NCI-H1092 (cell line): ENCODE measurements around the gene DIP2A.

ENCODE experiments used
- DNase-seq: peaks from one replicate; lab custom pipeline; 2025; lab: John Stamatoyannopoulos, UW

DIP2A gene, protein sequence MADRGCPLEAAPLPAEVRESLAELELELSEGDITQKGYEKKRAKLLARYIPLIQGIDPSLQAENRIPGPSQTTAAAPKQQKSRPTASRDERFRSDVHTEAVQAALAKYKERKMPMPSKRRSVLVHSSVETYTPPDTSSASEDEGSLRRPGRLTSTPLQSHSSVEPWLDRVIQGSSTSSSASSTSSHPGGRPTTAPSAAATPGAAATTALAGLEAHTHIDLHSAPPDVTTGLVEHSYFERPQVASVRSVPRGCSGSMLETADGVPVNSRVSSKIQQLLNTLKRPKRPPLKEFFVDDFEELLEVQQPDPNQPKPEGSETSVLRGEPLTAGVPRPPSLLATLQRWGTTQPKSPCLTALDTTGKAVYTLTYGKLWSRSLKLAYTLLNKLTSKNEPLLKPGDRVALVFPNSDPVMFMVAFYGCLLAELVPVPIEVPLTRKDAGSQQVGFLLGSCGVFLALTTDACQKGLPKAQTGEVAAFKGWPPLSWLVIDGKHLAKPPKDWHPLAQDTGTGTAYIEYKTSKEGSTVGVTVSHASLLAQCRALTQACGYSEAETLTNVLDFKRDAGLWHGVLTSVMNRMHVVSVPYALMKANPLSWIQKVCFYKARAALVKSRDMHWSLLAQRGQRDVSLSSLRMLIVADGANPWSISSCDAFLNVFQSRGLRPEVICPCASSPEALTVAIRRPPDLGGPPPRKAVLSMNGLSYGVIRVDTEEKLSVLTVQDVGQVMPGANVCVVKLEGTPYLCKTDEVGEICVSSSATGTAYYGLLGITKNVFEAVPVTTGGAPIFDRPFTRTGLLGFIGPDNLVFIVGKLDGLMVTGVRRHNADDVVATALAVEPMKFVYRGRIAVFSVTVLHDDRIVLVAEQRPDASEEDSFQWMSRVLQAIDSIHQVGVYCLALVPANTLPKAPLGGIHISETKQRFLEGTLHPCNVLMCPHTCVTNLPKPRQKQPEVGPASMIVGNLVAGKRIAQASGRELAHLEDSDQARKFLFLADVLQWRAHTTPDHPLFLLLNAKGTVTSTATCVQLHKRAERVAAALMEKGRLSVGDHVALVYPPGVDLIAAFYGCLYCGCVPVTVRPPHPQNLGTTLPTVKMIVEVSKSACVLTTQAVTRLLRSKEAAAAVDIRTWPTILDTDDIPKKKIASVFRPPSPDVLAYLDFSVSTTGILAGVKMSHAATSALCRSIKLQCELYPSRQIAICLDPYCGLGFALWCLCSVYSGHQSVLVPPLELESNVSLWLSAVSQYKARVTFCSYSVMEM (N-terminal part only)

DNA sequence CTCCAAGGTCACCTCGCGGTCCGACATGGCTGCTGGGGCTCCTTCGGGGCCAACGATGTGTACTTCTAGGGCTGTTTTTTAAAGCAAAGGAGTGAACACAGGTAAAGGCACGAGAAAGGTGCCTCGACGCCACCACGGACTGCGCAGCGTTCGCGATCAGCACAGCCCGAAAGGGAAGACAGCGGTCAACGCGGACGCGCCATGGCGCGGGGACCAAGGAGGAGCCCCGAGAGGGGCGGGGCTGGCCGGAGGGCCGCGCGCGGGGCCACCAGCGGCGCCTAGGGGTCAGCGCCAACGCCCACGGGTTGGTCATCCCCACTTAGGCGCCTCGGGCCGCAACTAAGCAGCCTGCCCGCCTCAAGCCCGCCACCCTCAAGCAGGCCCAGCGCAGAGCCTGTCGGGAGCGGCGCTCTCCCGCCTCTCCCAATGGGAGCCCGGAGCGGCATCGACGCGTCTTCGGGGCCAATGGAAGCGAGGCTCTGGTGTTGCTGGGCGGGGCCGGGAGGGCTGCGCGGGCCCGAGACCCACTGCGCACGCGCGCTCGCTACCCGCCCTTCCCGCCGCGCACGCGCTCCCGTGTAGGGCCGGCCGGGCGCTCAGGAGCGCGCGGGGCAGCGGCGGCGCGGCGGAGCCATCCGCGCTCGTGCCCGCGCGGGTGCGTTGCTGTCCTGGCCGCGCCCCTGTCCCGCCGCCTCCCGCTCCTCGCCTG lies at the start of gene DIP2A:
Gene DIP2A, plus strand, starts transcription at position 577 of the 709 bp plus-strand sequence. CDS start 241 bp downstream, outside the sequence.
- peak; percentile 95 for DNase-seq

- no peak for DNase-seq
Measured at GRCh38 chr21:46409641-46410406, 48.9 kb upstream of the DIP2A start.

GRCh38 chr21:46410516-46410915 lies 48.2 kb upstream of the DIP2A start:
- DNase-seq = no peak

DNA sequence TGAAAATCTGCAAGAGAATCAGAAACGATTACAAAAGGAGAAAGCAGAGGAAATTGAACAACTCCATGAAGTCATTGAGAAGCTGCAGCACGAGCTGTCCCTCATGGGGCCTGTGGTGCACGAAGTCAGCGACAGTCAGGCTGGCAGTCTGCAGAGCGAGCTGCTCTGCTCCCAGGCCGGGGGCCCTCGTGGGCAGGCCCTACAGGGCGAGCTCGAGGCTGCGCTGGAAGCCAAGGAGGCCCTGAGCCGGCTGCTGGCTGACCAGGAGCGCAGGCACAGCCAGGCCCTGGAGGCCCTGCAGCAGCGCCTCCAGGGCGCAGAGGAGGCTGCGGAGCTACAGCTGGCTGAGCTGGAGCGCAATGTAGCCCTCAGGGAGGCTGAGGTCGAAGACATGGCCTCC lies 47.5 kb upstream of the DIP2A start:
- DNase-seq = no peak

DNA sequence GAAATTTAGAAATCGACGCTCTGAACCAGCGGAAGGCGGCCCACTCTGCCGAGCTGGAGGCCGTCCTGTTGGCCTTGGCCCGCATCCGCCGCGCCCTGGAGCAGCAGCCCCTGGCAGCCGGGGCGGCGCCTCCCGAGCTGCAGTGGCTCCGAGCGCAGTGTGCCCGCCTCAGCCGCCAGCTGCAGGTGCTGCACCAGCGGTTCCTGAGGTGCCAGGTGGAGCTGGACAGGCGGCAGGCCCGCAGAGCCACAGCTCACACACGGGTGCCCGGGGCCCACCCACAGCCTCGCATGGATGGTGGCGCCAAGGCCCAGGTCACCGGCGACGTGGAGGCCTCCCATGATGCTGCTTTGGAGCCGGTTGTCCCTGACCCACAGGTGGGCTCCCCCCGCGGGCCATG lies 47.0 kb upstream of the DIP2A start:
- DNase-seq = no peak

DNA sequence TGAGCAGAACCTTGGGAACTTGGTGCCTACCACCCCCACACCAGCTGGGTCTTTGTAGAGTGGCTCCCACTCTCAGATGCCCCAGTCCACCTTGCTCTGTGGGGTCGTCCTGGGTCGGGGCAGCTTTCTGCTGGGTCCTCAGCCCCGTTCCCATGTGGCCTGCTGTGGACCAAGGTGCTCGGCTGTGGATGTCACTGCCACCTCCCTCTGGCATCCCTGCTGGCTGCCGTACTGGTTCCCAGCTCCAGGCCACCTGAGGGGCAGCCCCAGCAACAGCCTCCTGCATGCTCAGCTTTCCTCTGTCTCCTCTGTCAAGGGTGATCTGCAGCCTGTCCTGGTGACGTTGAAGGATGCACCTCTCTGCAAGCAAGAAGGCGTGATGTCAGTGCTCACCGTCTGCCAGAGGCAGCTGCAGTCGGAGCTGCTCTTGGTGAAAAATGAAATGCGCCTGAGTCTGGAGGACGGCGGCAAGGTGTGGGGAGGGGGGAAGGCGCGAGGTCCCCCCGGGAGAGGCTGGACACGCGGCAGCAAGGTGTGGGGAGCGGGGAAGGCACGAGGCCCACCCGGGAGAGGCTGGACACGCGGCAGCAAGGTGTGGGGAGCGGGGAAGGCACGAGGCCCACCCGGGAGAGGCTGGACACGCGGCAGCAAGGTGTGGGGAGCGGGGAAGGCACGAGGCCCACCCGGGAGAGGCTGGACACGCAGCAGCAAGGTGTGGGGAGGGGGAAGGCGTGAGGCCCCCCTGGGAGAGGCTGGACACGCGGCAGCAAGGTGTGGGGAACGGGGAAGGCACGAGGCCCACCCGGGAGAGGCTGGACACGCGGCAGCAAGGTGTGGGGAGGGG lies 45.9 kb upstream of the DIP2A start:
- DNase-seq = no peak

DNA sequence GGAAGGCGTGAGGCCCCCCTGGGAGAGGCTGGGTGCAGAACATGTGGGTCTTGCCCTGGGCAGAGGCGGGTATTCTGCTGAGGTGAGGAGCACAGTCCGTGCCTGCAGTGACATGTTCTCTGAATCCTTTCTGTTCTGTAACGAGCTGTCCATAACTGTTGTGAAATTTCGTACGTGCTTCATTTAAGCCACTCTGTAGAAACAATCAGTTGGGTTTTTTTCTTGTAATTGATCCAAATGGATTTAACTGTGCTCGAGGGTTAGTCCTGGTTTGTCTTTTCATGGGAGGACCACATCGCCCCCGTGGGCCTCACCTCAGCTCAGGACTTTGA lies 45.4 kb upstream of the DIP2A start:
- no peak for DNase-seq

GRCh38 chr21:46414965-46415275 lies 43.8 kb upstream of the DIP2A start:
- no peak for DNase-seq

GRCh38 chr21:46416551-46416950 lies 42.1 kb upstream of the DIP2A start:
- no peak for DNase-seq

DNA sequence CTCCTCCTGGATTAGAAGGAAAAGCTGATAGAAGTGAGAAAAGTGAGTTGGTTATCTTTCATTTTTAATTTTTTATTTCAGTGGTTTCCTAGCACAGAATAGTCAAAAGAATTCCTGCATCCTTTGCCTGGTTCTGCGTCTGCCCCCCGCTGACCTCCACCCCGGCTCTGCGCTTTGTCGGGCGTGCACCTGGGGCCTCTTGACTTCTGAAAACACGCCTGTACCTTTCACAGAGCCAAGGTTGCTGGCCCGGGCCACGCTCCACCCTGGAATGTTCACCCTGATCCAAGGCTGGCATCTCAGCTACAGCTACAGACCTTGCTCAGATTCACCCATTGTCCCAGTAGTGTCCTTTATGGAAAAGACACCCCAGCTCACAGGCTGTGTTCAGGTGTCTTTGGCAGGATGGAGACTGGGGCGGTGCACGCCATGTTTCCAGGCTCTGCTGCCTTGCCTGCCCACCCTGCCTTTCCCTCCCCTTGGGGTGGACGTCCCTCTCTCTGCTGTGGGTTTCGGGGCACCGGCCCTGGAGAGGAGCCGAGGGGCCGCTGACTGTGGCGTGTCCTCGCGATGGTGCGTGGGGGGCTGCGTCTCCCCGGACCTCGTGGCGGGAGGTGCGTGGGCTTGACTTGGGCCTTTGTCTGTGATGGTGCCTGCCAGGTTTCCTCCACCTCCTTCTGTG lies 40.3 kb upstream of the DIP2A start:
- no peak for DNase-seq

DNA sequence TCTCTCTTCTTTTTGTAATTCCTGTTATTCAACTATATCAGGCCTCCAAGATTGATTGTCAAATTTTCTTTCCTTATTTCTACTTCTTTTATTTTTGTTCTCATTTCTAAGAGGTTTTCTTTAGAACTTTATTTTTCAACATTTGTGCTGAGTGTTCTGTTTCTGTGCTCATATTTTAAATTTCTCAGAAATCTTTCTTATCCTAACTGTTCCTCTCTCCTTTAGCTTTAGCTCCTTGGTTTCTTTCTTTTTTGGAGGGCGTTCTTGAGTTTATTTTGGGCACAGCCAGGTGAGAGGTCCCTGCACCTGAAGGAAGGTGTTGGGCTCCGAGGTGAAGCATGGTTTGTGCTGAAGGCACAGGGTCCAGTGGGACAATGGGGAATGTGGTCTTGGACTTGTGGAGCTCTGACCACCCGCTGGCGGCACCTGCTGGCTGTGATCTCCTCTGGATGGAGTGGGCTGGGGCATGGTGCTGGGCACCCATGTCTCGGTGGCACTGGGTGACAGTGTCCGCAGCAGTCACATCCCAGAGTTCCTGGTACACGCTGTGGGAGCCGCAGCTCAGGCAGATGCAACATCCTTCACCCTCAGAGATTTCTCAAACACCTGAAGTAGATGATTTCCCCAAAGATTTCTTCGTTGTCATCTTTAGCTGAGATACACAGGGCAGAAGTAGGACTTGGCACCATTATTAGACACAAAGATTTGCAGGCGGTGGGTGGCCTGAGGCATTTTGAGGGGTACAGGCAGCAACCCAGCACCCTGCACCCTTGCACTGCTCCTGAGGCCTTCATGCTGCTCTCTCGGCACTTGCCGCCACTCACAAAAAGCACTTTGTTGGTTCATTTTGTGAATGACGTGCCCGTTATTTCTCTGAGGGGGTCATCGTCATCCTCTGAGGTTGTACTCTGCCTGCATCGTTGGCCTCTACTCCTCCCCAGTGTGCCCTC lies 38.2 kb upstream of the DIP2A start:
- DNase-seq = no peak

- no peak for DNase-seq
Measured at GRCh38 chr21:46421191-46421750, 37.4 kb upstream of the DIP2A start.

DNA sequence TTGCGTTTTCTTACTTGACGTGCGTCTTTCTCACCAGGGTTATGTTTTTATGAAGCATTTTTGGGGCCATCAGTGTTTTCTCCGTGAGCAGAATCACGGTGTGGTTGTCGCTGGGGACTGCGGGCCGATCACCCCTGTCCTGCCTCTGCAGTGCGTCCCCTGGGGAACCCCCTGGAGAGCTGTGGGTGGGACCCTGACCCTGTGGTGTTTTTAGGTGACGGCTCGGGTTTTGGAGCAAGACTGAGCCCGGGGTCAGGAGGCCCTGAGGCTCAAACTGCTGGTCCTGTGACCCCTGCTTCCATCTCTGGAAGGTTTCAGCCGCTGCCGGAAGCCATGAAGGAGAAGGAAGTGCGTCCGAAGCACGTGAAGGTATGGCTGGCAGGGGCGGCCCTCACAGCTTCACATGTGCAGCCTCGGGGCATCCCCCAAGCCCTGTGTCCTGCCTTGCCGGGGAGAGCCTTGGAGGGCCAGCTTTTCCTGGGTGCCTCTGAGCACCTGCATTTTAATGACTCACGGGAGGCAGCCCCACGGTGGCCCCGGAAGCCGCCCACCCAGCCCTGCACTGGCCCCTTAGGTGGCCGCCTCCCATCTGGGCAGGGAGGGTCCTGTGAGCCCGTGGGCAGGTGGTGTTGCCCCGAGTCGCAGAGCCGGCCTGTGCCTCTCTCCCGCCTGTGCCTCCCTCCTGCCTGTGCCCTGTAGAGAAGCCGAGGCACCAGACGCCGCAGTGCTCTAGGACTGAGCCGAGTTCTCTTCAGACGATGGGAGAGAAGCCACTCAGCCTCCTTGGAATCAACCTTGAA lies 36.7 kb upstream of the DIP2A start:
- no peak for DNase-seq

GRCh38 chr21:46422636-46423241 lies 36.0 kb upstream of the DIP2A start:
- DNase-seq = no peak

DNA sequence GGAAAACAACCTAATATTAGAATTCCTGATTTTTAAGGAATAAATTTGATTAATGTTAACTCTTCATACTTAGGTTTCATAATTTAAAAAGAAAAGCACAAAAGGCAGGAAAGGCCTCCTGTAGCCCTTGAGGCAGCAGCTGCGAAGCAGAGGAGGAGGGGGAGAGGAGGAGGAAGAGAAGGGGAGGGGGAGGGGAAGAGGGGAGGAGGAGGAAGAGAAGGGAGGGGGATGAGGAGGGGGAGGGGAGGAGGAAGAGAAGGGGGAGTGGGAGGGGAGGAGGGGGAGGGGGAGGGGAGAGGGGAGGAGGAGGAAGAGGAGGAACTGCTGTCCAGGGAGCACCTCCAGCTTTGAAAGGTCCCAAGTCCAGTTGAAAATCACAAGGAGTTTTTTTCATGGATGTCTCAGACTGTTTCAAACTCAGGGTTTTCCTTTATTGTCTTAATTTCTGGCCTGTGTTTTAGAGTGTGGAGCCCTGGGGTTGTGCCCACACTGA lies 35.1 kb upstream of the DIP2A start:
- no peak for DNase-seq

- DNase-seq = no peak
Measured at GRCh38 chr21:46424039-46424591, 34.6 kb upstream of the DIP2A start.
